ENCODE data around the gene ARSA.

GRCh38 chr22:50579752-50580151 is 48.2 kb downstream of the ARSA start:
- no peak for TF ChIP-seq CTCF (IDR thresholded peaks at IDR 0.05; ENCODE audit: low read length)
- TF ChIP-seq EZH2 (IDR thresholded peaks at IDR 0.05; ENCODE audit: borderline replicate concordance, low read length), result no peak

Data from OCI-LY1 (cell line).